PFSK-1 (cell line): ENCODE data around the gene ZNF827.

Experiments used
- POLR2AphosphoS5 ChIP-seq: IDR thresholded peaks from 2 replicates; pipeline ENCODE4 v1.6.1; 2012; ENCODE audit warnings: low read depth, mild to moderate bottlenecking, control low read depth, low read length, moderate library complexity
- REST ChIP-seq, 2 experiments: IDR thresholded peaks; 2 replicates each; pipeline versions ENCODE4 v1.6.1 to v1.8.0; 2011 to 2012; ENCODE audit warnings: low read depth in 2 of 2, low read length in 2 of 2, control low read depth in 1 of 2, inconsistent platforms in 1 of 2, mild to moderate bottlenecking in 1 of 2, moderate library complexity in 1 of 2; ENCODE audit not compliant: insufficient read depth in 1 of 2
- SIN3A ChIP-seq: IDR thresholded peaks from 2 replicates; pipeline ENCODE4 v1.6.1; 2012; ENCODE audit warnings: mild to moderate bottlenecking, low read length, moderate library complexity, borderline replicate concordance; ENCODE audit not compliant: insufficient read depth

- no peak for TF ChIP-seq POLR2AphosphoS5
- no peak for TF ChIP-seq SIN3A
- TF ChIP-seq REST (IDR thresholded peaks at IDR 0.05; ENCODE audit: insufficient read depth in 1 of 2, low read depth in 2 of 2, low read length in 2 of 2): no peak
These were observed 69.8 kb downstream of the ZNF827 start for GRCh38 chr4:145868637-145869409.
